Retinal pigment epithelial cell (primary cell): ENCODE measurements around the gene STON2.

Source experiments
- DNase-seq: peaks from one replicate; pipeline ENCODE4 v3.0.0-alpha.2; 2010; ENCODE audit warnings: low read depth
- H3K4me3 ChIP-seq: 2 replicates; pipeline ENCODE4 v1.5.1; 2011; ENCODE audit warnings: mild to moderate bottlenecking, low read length, control low read depth, moderate library complexity
- CTCF ChIP-seq: conservative IDR thresholded peaks from 2 replicates; pipeline ENCODE4 v1.5.1; 2011; ENCODE audit warnings: low read depth, low read length, control low read depth, inconsistent platforms

The STON2 gene

GRCh38 chr14:81220580-81220829, 179.6 kb downstream of the STON2 start:
- H3K4me3 ChIP-seq = peak overlapping the region; percentile 88
- DNase-seq = no peak
- TF ChIP-seq CTCF = no peak

GRCh38 chr14:81219759-81220579, 180.2 kb downstream of the STON2 start:
- TF ChIP-seq CTCF = no peak
- peak overlapping the region; percentile 95 for H3K4me3 ChIP-seq
- DNase-seq = no peak

GRCh38 chr14:81219210-81219758, 180.8 kb downstream of the STON2 start:
- TF ChIP-seq CTCF = no peak
- H3K4me3 ChIP-seq = peak overlapping the region; percentile 95
- peak; percentile 94 for DNase-seq

DNA sequence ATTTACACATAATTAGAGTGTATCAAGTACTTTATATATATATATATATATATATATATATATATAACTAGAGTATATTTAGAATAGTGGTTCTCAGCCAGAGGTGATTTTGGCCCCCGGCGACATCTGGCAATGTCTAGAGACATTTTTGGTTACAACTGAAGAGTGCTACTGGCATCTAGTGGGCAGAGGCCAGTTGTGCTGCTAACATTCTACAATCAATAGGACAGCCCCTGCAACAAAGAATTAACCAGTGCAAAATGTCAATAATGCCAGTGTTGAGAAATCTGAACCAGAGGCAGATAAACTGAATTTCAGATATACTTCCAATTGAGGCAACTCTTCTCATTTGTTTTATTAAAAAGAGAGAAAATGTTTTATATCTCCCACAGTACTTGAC, 188.3 kb downstream of the STON2 start:
- no peak for DNase-seq
- no peak overlapping the region for H3K4me3 ChIP-seq
- TF ChIP-seq CTCF = peak; percentile 54
